Lower leg skin (tissue), 4 donors: Measurements from ENCODE around the gene ABCC9. TPM values are rescaled to one million over a fixed set of nuclear protein-coding genes. Genes with fewer than 3 reads are reported as not detected.
"Not testable (repeated sequence)": the region's sequence is repeated elsewhere in the genome, so short reads cannot be mapped to it uniquely, and the experiment has no call there.

ENCODE experiments used
- DNase-seq, 2 donors: peaks; one replicate each; pipeline ENCODE4 v3.0.0-alpha.2; 2019; ENCODE audit warnings: low spot score in 2 of 2
- H3K4me3 ChIP-seq: fragments of 200-600 bp; sonication (generic); 2 replicates; pipeline ENCODE4 v1.5.1; 2017; ENCODE audit warnings: mild to moderate bottlenecking, low read depth; ENCODE audit not compliant: poor library complexity, severe bottlenecking
- POLR2A ChIP-seq, 2 donors: fragments of 450-650 bp; IDR thresholded peaks; one replicate each; pipeline ENCODE4 v1.6.1; 2016 to 2017; ENCODE audit warnings: antibody characterized with exemption in 2 of 2, mild to moderate bottlenecking in 1 of 2, moderate library complexity in 1 of 2
- WGBS, 2 donors: methylation state at CpG; one replicate each; pipeline ENCODE4 v1.1.5; 2018; 5-methylcytosine and 5-hydroxymethylcytosine counted together
- intact Hi-C: fragments of 100-400 bp; cut with DNase I; formaldehyde crosslinking; loops from one replicate; pipeline ENCODE4 v1.15.0; 2023; ENCODE audit warnings: low total_unique reads
- total RNA-seq, 4 donors: library from RNA; depleted of rRNA; stranded (reverse); fragments of >200 nt; gene quantifications; one replicate each; pipeline ENCODE4 v1.1.0, GENCODE V29; 2016
- TF ChIP-seq, protein P1 (sequence below), 3 donors: fragments of 450-650 bp; IDR thresholded peaks; one replicate each; pipeline ENCODE4 v1.5.1; 2016; ENCODE audit warnings: antibody characterized with exemption in 3 of 3, mild to moderate bottlenecking in 3 of 3, moderate library complexity in 2 of 3

The ABCC9 gene
- total RNA-seq, 4 donors from 2014 or later, result 2.5 to 15.9 (median 7.2) TPM

DNA sequence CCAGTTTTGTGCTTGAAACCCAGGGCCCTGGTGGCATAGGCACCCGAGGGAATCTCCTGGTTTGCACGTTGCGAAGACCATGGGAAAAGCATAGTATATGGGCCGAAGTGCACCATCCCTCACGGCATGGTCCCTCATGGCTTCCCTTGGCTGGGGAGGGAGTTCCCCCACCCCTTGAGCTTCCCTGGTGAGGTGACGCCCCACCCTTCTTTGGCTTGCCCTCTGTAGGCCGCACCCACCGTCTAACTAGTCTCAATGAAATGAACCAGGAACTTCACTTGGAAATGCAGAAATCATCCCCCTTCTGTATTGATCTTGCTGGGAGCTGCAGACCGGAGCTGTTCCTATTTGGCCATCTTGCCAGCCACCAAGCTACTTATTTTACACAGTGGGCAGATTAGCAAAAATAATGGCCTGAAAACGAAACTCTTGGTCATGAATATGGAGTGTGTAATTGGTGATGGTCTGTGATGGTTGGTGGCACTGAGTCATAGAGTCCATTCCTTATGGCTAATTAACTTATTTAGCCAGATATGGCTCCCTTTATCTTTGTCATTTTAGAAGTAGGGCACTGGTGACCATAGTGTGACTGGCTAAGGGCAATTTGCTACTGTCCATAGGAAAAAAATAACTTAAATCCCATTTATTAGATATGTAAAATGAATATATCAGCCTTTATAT is 145.4 kb downstream of the ABCC9 start:
- WGBS, 2 donors, result 89 to 91% methylated on average over 10 of the region's 10 CpGs
- intact Hi-C loops, result no loop called here
- TF ChIP-seq, protein P1, sequence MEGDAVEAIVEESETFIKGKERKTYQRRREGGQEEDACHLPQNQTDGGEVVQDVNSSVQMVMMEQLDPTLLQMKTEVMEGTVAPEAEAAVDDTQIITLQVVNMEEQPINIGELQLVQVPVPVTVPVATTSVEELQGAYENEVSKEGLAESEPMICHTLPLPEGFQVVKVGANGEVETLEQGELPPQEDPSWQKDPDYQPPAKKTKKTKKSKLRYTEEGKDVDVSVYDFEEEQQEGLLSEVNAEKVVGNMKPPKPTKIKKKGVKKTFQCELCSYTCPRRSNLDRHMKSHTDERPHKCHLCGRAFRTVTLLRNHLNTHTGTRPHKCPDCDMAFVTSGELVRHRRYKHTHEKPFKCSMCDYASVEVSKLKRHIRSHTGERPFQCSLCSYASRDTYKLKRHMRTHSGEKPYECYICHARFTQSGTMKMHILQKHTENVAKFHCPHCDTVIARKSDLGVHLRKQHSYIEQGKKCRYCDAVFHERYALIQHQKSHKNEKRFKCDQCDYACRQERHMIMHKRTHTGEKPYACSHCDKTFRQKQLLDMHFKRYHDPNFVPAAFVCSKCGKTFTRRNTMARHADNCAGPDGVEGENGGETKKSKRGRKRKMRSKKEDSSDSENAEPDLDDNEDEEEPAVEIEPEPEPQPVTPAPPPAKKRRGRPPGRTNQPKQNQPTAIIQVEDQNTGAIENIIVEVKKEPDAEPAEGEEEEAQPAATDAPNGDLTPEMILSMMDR (IDR thresholded peaks at IDR 0.05), result no peak
- no peak for TF ChIP-seq POLR2A (IDR thresholded peaks at IDR 0.05)
- DNase-seq, result no peak
- no peak overlapping the region for H3K4me3 ChIP-seq

DNA sequence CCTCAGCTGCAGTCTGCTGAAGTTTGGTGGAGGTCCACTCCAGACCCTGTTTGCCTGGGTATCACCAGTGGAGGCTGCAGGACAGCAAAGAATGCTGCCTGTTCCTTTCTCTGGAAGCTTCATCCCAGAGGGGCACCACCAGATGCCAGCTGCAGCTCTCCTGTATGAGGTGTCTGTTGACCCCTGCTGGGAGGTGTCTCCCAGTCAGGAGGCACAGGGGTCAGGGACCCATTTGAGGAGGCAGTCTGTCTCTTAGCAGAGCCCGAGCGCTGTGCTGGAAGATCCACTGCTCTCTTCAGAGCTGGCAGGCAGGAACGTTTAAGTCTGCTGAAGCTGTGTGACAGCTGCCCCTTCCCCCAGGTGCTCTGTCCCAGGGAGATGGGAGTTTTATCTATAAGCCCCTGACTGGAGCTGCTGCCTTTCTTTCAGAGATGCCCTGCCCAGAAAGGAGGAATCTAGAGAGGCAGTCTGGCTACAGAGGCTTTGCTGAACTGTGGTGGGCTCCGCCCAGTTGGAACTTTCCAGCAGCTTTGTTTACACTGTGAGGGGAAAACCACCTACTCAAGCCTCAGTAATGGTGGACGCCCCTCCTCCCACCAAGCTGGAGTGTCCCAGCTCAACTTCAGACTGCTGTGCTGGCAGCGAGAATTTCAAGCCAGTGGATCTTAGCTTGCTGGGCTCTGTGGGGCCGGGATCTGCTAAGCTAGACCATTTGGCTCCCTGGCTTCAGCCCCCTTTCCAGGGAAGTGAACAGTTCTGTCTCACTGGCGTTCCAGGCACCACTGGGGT is 146.2 kb downstream of the ABCC9 start:
- DNase-seq, H3K4me3 ChIP-seq, intact Hi-C loops: not testable (repeated sequence)
- WGBS, 2 donors, result 77 to 82% methylated on average over 8 of the region's 8 CpGs

DNA sequence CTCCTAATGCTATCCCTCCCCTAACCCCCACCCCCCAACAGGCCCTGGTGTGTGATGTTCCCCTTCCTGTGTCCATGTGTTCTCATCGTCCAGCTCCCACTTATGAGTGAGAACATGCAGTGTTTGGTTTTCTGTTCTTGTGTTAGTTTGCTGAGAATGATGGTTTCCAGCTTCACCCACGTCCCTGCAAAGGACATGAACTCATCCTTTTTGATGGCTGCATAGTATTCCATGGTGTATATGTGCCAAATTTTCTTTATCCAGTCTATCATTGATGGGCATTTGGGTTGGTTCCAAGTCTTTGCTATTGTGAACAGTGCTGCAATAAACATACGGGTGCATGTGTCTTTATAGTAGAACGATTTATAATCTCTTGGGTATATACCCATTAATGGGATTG is 151.5 kb downstream of the ABCC9 start:
- H3K4me3 ChIP-seq, DNase-seq, intact Hi-C loops: not testable (repeated sequence)
- 89 to 94% methylated on average over 4 of the region's 4 CpGs for WGBS, 2 donors

DNA sequence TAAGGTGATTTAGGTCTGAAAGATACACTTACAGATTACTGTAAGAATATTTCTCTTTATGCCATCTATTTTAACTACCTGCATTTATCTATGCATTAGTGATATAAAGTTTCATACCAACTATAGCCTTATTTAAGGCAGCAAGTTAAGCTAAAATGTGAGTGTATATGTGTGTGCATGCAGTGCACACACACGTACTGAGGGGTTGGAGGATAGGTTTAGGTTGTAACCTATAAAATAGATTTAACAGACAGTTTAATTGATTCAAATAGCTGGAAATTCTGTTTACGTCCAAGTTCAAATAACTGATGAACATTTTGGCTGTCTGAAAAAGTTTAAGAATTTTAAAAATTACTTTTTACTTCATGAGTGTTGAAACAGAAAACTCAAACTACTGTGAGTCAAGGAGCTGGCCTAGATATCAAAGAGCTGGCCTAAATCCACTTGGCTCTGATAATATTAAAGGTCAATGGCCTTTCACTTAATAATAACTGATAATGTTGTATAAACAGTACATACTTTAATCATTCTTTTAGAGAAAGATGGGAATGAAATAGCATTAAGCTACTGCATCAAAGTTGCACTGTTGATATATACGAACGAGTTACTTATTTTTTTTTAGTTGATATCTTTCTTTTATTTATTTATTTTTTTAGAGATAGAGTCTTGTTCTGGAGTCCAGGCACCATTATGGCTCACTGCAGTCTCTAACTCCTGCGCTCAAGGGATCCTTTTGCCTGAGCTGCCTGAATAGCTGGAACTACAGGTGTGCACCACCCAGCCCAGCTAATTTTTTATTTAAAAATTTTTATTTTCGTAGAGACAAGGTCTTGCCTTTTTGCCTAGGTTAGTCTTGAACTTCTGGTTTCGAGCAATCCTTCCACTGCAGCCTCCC is 152.9 kb downstream of the ABCC9 start:
- TF ChIP-seq POLR2A (IDR thresholded peaks at IDR 0.05), result no peak
- TF ChIP-seq, protein P1 (IDR thresholded peaks at IDR 0.05), result no peak
- DNase-seq, result no peak
- intact Hi-C loops, result no loop called here
- H3K4me3 ChIP-seq, result no peak overlapping the region
- 78 to 80% methylated on average over 7 of the region's 7 CpGs for WGBS, 2 donors

DNA sequence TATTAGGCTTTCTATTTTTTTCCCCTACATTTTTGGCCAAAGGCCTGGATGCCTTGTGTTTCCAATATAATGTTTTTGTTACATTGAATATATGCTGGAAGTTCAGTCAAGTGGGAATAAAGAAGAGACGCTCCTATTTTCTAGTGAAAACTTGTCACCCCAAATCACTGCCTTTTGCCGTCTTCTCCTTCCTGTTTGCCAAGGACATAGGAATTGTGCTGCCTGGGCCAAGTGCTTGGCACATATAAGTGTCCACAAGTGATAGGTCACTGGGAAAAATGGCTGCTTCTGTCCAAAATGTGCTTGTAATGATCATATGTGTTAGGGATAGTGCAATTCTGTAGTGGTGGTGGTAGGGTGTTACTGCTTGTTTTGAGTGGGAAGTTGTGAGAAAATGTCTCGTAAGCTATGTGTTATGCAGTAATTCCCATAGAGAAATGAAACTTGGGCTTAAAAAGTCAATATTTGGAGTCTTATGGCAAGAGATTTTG is 155.1 kb downstream of the ABCC9 start:
- DNase-seq, result no peak
- 58 to 62% methylated on average over 3 of the region's 3 CpGs for WGBS, 2 donors
- TF ChIP-seq, protein P1 (IDR thresholded peaks at IDR 0.05), result no peak
- TF ChIP-seq POLR2A (IDR thresholded peaks at IDR 0.05), result no peak
- intact Hi-C loops, result no loop called here
- no peak overlapping the region for H3K4me3 ChIP-seq

DNA sequence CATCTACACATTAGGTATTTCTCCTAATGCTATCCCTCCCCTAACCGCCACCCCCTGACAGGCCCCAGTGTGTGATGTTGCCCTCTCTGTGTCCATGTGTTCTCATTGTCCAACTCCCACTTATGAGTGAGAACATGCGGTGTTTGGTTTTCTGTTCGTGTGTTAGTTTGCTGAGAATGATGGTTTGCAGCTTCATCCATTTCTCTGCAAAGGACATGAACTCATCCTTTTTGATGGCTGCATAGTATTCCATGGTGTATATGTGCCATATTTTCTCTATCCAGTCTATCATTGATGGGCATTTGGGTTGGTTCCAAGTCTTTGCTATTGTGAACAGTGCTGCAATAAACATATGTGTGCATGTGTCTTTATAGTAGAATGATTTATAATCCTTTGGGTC is 158.5 kb downstream of the ABCC9 start:
- intact Hi-C loops, H3K4me3 ChIP-seq, DNase-seq: not testable (repeated sequence)
- WGBS, 2 donors, result 96 to 97% methylated on average over 3 of the region's 3 CpGs

DNA sequence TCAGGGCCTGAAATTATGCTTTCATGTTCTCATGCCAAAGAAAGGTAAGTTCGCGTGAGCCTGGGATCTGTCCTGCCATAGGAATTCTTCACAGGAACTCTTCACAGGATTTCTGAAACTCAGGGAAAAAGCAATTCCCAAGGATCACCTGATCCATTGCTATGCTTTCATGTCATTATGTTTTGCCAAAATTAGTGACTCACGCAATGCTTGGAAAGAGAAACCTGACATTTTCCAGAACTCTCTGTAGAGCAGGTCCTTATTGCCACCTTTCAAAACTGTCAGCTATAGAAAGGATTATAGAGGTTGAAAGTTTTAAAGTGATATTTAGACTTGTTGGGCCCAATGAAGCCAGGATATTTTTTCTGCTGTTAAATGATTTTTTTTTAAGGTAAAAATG is 160.4 kb downstream of the ABCC9 start:
- intact Hi-C loops, result no loop called here
- DNase-seq, result no peak
- H3K4me3 ChIP-seq, result no peak overlapping the region
- 60 to 65% methylated on average over 3 of the region's 3 CpGs for WGBS, 2 donors
- no peak for TF ChIP-seq POLR2A (IDR thresholded peaks at IDR 0.05)
- TF ChIP-seq, protein P1 (IDR thresholded peaks at IDR 0.05), result no peak
